ACHN (cell line): ENCODE measurements around the gene TESK2.
A peak's percentile ranks its signal among the peaks of the same experiment; 100 is the strongest.
"Not testable (repeated sequence)": the region's sequence is repeated elsewhere in the genome, so short reads cannot be mapped to it uniquely, and the experiment has no call there.

Experiments used
- DNase-seq: peaks from one replicate; pipeline ENCODE4 v3.0.0-alpha.2; 2015
- in situ Hi-C: cut with HindIII; loops from 2 replicates; pipeline ENCODE4 v1.10.0; 2017; ENCODE audit warnings: low sequenced_read_pairs, low pct_ligation_motif_present, low pct_unique_long_range_greater_than_20kb

Gene TESK2, protein sequence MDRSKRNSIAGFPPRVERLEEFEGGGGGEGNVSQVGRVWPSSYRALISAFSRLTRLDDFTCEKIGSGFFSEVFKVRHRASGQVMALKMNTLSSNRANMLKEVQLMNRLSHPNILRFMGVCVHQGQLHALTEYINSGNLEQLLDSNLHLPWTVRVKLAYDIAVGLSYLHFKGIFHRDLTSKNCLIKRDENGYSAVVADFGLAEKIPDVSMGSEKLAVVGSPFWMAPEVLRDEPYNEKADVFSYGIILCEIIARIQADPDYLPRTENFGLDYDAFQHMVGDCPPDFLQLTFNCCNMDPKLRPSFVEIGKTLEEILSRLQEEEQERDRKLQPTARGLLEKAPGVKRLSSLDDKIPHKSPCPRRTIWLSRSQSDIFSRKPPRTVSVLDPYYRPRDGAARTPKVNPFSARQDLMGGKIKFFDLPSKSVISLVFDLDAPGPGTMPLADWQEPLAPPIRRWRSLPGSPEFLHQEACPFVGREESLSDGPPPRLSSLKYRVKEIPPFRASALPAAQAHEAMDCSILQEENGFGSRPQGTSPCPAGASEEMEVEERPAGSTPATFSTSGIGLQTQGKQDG

DNA sequence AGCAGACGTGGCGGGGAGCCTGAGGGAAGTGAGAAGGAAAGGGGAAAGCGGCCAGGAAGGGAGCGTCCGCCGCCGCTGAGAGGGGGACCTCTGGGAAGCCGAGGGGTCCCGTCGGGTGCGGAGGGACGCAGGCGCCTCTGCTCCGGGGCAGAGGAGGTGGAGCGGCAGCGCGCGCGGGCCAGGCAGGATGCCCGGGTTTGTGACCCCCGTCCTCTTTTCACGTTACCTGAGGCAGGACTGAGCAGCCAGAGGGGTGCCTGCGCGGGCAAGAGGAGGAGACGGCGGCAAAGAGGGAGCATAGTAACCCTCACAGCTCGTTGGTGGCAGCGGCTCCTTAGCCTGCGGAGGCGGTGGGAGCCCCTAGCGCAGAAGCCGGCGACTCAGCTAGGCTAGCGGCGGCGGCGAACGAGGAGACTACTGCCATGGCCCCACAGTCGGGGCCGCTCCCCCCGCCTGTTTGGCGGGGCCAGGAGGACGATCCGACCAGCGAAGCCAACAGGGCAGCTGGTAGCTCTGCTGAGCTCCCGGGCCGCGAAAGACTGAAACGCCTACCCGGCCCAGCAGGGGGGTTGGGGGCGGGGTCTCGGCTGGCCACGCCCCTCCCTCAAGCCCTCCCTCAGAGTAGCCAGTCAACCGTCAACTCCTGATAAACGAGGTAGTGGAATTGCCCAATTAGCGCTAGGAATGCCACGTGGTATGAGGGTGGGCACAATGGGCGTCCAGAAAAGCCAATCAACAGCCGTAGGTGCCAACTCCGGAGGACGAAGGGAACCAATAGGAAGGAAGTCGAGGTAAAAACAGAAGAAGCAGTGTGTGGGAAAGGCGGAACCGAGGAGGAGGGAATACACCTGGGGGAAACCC lies at the start of gene TESK2:
Gene TESK2, minus strand, starts transcription at position 538 of the 861 bp plus-strand sequence. CDS start 33,378 bp downstream, outside the sequence.
- in situ Hi-C loops, result no loop called here

DNA sequence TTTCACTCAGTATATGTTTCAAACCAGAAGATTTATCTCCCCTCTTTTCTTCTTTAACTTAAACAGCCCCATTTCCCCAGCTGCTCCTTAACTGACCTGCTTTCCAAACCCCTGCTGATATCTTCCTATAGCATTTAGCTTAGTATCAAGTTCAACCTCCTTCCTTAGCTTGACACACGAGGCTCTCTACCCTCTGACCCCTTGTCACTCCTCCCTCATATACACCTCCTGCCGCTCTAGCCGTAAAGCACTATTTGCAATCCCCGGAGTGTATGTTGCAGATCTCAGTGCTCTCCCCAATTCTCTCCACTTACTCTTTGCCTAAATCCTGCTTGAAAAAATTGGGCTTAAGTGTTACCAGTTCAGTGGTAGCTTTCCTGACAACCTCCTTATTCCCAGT lies 45.9 kb upstream of the TESK2 start:
- no peak for DNase-seq
- in situ Hi-C loops, result no loop called here

More for the DNA sequence above, at the start of gene TESK2:
- peak; percentile 98 for DNase-seq

GRCh38 chr1:45535988-45536766 lies 45.2 kb upstream of the TESK2 start:
- DNase-seq, result no peak
- in situ Hi-C loops, result no loop called here

DNA sequence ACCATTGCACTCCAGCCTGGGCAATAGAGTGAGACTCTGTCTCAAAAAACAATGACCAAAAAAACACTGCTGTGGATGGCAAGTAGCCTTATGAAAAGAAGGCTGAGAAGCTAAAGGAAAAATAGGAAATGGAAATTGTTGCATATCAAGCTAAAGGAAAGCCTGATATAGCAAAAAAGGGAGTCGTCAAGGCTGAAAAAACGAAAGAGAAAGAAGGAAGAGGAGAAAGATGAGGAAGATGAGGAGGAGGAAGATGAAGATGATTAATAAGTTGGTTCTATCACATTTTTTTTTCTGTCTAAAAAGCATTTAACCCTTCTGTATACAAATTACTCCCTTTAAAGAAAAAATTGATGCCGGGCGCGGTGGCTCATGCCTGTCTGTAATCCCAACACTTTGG lies 40.9 kb upstream of the TESK2 start:
- DNase-seq, result no peak
- in situ Hi-C loops, result no loop called here

GRCh38 chr1:45530632-45531135 lies 39.7 kb upstream of the TESK2 start:
- in situ Hi-C loops, result no loop called here
- no peak for DNase-seq

DNA sequence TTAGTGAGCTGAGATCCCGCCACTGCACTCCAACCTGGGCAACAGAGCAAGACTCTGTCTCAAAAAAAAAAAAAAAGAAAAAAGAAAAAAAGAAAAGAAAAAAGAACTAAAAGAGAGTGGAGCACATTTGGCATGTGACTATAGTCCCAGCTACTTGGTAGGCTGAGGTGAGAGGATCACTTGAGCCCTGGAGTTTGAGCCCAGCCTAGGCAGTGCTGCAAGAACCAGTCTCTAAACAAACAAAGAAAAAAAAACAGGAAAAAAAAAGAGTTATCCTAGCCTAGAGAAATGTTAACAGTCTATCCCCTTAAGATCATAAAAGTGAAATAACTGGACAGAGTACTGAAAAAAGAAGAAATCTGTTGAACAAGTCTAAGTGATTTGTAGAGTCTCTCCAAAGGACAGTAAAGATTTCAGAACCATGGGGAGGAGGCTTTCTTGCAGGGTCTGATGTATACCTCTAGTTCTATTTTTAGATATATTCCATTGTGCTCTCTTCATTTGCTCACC lies 35.2 kb upstream of the TESK2 start:
- in situ Hi-C loops, result no loop called here
- DNase-seq, result no peak

DNA sequence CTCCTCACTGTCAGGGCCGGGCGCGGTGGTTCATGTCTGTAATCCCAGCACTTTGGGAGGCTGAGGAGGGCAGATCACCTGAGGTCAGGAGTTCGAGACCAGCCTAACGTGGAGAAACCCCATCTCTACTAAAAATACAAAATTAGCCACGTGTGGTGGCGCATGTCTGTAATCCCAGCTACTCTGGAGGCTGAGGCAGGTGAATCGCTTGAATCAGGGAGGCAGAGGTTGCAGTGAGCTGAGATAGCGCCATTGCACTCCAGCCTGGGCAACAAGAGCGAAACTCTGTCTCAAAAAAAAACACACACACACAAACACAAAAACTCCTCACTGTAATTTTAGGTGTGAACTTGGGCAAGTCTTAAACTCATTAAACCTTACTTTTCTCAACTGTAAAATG lies 33.0 kb upstream of the TESK2 start:
- DNase-seq, in situ Hi-C loops: not testable (repeated sequence)

GRCh38 chr1:45523516-45523915 lies 32.6 kb upstream of the TESK2 start:
- in situ Hi-C loops, result not testable (repeated sequence)

DNA sequence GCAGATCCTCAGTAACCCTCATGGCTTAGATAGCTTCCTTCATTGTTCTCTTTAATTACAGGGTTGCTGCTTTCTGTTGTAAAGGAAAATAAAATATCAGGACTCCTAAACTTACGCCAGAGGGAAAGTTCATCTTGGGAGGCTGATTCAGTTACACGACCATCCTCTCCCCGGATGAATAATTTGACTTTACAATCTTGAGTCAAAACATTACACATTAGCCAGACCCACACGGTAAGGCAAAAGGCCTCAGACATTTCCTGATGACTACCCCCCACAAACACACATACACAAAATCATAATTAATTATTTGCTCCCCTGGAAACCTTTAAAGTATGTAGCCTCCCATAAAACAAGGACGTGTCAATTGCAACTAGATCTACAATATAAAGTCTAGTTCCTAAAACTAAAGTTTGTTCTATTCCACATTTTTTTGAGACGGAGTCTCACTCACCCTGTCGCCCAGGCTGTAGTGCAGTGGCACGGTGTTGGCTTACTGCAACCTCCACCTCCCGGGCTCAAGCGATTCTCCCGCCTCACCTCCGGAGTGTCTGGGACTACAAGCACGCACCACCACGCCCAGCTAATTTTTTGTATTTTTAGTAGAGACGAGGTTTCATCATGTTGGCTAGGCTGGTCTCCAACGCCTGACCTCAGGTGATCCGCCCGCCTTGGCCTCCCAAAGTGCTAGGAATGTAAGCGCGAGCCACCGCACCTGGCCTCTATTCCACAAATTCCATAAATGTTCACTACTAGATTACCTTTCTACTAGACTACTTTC lies 31.6 kb upstream of the TESK2 start:
- peak; percentile 85 for DNase-seq
- in situ Hi-C loops, result no loop called here

More at GRCh38 chr1:45523516-45523915, 32.6 kb upstream of the TESK2 start:
- DNase-seq, result not testable (repeated sequence)

GRCh38 chr1:45521413-45522323 lies 30.7 kb upstream of the TESK2 start, which contains the start of gene PRDX1:
Gene PRDX1 (minus strand): TSS chr1:45521884. CDS start chr1:45519043, 2,841 bp downstream.
- in situ Hi-C loops, result no loop called here
- DNase-seq, result peak; percentile 95

DNA sequence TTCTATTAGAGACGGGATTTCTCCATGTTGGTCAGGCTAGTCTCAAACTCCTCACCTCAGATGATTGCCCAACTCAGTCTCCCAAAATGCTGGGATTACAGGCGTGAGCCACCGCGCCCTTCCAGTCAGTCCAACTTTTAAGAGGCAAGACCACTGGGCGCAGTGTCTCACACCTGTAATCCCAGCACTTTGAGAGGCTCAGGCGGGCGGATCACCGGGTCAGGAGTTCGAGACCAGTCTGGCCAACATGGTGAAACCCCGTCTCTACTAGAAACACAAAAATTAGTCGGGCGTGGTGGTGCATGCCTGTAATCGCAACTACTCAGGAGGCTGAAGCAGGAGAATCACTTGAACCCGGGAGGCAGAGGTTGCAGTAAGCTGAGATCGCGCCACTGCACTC lies 28.8 kb upstream of the TESK2 start:
- in situ Hi-C loops, DNase-seq: not testable (repeated sequence)

DNA sequence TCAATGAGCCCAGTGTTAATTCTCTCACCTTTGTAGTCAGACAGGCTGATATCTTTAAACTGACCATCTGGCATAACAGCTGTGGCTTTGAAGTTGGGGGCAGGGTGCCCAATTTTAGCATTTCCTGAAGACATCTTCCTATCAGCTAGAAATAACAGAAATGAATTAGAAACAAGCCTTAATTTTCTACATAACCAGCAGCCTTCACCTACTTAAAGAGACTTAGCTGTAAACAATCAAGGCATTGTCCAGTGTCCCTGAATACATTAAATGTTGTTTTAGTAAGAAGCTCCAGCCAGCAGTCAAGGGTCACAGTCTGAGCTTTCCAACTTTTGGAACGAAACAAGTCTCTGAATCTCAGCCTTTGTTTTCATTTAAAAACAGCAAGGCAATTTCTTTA lies 27.9 kb upstream of the TESK2 start:
- no peak for DNase-seq
- in situ Hi-C loops, result no loop called here

DNA sequence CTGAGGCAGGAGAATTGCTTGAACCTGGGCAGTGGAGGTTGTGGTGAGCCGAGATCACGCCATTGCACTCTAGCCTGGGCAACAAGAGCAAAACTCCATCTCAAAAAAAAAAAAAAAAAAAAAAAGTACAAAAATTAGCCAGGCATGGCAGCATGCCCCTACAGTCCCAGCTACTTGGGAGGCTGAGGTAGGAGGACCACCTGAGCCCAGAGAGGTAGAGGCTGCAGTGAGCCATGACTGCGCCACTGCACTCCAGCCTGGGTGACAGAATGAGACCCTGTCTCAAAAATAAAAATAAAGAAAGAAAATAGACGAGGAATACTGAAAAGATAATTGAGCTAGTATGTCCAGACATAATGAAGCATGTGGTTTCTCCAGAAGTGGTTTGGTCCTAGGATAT lies 27.4 kb upstream of the TESK2 start:
- DNase-seq, in situ Hi-C loops: not testable (repeated sequence)

DNA sequence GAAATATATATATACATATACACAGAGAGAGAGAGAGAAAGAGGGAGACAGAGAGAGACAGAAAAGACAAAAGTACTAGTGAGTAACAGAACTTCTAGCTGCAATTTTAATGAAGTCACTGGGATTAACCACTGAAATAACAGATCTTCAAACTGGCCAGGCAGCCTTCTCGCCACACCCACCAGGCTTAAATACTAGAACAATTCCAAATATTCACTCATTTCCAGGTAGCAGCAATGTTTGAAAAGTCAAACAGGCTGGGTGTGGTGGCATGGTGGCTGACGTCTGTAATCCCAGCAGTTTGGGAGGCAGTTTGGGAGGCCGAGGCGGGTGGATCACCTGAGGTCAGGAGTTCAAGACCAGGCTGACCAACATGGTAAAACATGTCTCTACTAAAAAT lies 25.5 kb upstream of the TESK2 start:
- DNase-seq, result no peak
- in situ Hi-C loops, result no loop called here

DNA sequence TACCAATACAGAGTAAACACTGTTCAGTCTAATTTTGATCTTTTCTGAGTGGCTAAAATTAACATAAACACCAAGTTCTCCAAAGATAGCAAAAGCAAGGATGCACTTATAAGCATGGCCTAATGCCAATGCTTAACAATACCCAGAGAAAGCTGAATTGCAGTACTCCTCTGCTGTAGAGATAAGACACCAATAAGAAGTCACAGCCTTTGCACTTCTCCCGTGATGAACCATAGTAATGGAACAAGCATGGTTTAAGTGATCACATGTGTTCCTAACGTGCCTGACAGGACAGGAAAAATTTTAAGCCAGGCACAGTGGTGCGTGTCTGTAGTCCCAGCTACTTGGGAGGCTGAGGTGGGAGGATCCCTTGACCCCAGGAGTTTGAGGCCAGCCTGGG lies 25.1 kb upstream of the TESK2 start:
- DNase-seq, result no peak
- in situ Hi-C loops, result no loop called here

DNA sequence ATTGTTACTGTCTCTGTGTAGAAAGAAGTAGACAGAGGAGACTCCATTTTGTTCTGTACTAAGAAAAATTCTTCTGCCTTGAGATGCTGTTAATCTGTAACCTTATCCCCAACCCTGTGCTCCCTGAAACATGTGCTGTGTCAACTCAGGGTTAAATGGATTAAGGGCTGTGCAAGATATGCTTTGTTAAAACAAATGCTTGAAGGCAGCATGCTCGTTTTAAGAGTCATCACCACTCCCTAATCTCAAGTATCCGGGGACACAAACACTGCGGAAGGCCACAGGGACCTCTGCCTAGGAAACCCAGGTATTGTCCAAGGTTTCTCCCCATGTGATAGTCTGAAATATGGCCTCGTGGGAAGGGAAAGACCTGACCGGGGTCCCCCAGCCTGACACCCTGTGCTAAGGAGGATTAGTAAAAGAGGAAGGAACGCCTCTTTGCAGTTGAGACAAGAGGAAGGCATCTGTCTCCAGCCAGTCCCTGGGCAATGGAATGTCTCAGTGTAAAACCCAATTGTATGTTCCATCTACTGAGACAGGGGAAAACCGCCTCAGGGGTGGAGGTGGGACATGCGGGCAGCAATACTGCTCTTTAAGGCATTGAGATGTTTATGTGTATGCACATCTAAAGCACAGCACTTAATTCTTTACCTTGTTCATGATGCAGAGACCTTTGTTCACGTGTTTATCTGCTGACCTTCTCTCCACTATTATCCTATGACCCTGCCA lies 22.7 kb upstream of the TESK2 start:
- DNase-seq, in situ Hi-C loops: not testable (repeated sequence)
